Coronary artery (tissue), 2 donors: ENCODE results near the gene KATNIP.
"Not testable (repeated sequence)": the region's sequence is repeated elsewhere in the genome, so short reads cannot be mapped to it uniquely, and the experiment has no call there.

ENCODE experiments used
- DNase-seq: peaks from one replicate; pipeline ENCODE4 v3.0.0-alpha.2; 2017; ENCODE audit warnings: low spot score
- H3K27ac ChIP-seq, 2 donors: fragments of 200-600 bp; sonication (generic); one replicate each; pipeline ENCODE4 v1.5.1; 2016 to 2019
- H3K4me3 ChIP-seq: fragments of 200-600 bp; sonication (generic); 2 replicates; pipeline ENCODE4 v1.5.1; 2016; ENCODE audit warnings: mild to moderate bottlenecking, moderate library complexity
- CTCF ChIP-seq: fragments of 200-600 bp; sonication (generic); IDR thresholded peaks from one replicate; pipeline ENCODE4 v1.5.1; 2019; ENCODE audit warnings: antibody characterized with exemption

The KATNIP gene

GRCh38 chr16:27558932-27559331 lies 9.0 kb downstream of the KATNIP start:
- no peak overlapping the region for H3K27ac ChIP-seq
- no peak for DNase-seq
- no peak for TF ChIP-seq CTCF
- H3K4me3 ChIP-seq = no peak overlapping the region

GRCh38 chr16:27561216-27561615 lies 11.3 kb downstream of the KATNIP start:
- no peak overlapping the region for H3K4me3 ChIP-seq
- TF ChIP-seq CTCF = no peak
- no peak for DNase-seq
- H3K27ac ChIP-seq = no peak overlapping the region

GRCh38 chr16:27564224-27564623 lies 14.3 kb downstream of the KATNIP start:
- Histone ChIP-seq H3K27ac (no peak overlapping the region), H3K4me3 (no peak overlapping the region)
- TF ChIP-seq CTCF = no peak
- DNase-seq = no peak

GRCh38 chr16:27566417-27566816 lies 16.5 kb downstream of the KATNIP start:
- DNase-seq = no peak
- H3K4me3 ChIP-seq = no peak overlapping the region
- H3K27ac ChIP-seq = no peak overlapping the region
- no peak for TF ChIP-seq CTCF

GRCh38 chr16:27568077-27568476 lies 18.1 kb downstream of the KATNIP start:
- no peak for TF ChIP-seq CTCF
- Histone ChIP-seq H3K27ac (no peak overlapping the region), H3K4me3 (no peak overlapping the region)
- no peak for DNase-seq

GRCh38 chr16:27570986-27571385 lies 21.0 kb downstream of the KATNIP start:
- H3K4me3 ChIP-seq, DNase-seq, H3K27ac ChIP-seq: not testable (repeated sequence)

- no peak for TF ChIP-seq CTCF
- no peak overlapping the region for H3K27ac ChIP-seq
- DNase-seq = no peak
- H3K4me3 ChIP-seq = no peak overlapping the region
These were observed 21.7 kb downstream of the KATNIP start for GRCh38 chr16:27571433-27572326.
